Mesothelial cell of epicardium (in vitro differentiated cells): ENCODE data around the gene PCDHGA4. TPM values are rescaled to one million over a fixed set of nuclear protein-coding genes. Genes with fewer than 3 reads are reported as not detected.
"Not testable (repeated sequence)": the region's sequence is repeated elsewhere in the genome, so short reads cannot be mapped to it uniquely, and the experiment has no call there.

ENCODE experiments used
- DNase-seq, 2 experiments: peaks; one replicate each; pipeline ENCODE4 v3.0.0; 2021; ENCODE audit warnings: low spot score in 2 of 2; ENCODE audit not compliant: unreplicated experiment in 2 of 2
- H3K27ac Mint-ChIP-seq: 2 replicates; pipeline ENCODE4 v1.8.0; 2021; ENCODE audit warnings: mixed read lengths
- H3K27me3 Mint-ChIP-seq: 2 replicates; pipeline ENCODE4 v1.8.0; 2021; ENCODE audit warnings: low read depth, mixed read lengths
- H3K36me3 Mint-ChIP-seq: 2 replicates; pipeline ENCODE4 v1.8.0; 2021; ENCODE audit warnings: mixed read lengths
- H3K4me1 Mint-ChIP-seq: 2 replicates; pipeline ENCODE4 v1.8.0; 2021; ENCODE audit warnings: mixed read lengths
- H3K4me3 Mint-ChIP-seq: 2 replicates; pipeline ENCODE4 v1.8.0; 2021; ENCODE audit warnings: mild to moderate bottlenecking, moderate library complexity, mixed read lengths
- H3K9me3 Mint-ChIP-seq: 2 replicates; pipeline ENCODE4 v1.8.0; 2021; ENCODE audit warnings: mixed read lengths
- CTCF ChIP-seq: fragments of 200-600 bp; sonication (generic); IDR thresholded peaks from one replicate; pipeline ENCODE4 v1.5.0; 2021; ENCODE audit warnings: antibody characterized with exemption; ENCODE audit not compliant: unreplicated experiment
- total RNA-seq: library from RNA; stranded (reverse); gene quantifications from 3 replicates; pipeline ENCODE4 v1.2.1, GENCODE V29; 2021

PCDHGA4 gene
- total RNA-seq, 1 donor from 2014 or later = 1.1 TPM

DNA sequence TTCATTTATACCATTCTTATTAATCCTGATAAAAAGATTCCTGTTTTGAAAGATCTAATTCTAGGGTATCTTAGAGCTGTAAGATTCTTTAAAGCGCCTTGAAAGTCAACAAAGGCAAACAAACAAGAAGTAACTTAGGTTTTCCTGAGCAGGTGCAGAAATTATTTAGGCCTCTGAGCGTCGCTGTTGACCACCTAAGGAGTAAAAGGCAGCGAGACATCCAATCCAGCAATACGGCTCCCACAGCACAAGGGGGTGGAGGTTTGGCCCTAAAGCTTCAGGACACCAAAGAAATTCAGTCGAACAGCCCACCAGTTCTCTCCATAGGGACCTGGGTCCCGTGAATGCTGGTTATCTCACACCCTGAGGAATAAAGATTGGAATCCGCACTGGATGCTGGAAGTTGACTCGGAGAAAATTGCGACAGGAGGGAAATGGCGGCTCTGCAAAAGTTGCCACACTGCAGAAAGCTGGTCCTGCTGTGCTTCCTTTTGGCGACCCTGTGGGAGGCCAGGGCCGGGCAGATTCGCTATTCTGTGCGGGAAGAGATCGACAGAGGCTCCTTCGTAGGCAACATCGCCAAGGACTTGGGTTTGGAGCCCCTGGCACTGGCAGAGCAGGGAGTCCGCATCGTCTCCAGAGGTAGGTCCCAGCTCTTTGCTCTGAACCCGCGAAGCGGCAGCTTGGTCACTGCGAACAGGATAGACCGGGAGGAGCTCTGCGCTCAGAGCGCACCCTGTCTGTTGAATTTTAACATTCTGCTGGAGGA is 16.1 kb upstream of the PCDHGA4 start, which contains the start of gene PCDHGA2:
TSS of gene PCDHGA2 (plus strand) at position 223 of the 769 bp plus-strand sequence.
- Mint-ChIP-seq H3K9me3 (peaks cover 75% of the 10 kb centered on the region), H3K36me3 (peaks cover 10% of the 10 kb centered on the region), H3K27ac (no peak within 1 kb of the TSS), H3K4me3 (no peak within 1 kb of the TSS), H3K4me1 (no peaks in the 10 kb centered on the region), H3K27me3 (no peaks in the 10 kb centered on the region)
- TF ChIP-seq CTCF = no peak
- no peak for DNase-seq

DNA sequence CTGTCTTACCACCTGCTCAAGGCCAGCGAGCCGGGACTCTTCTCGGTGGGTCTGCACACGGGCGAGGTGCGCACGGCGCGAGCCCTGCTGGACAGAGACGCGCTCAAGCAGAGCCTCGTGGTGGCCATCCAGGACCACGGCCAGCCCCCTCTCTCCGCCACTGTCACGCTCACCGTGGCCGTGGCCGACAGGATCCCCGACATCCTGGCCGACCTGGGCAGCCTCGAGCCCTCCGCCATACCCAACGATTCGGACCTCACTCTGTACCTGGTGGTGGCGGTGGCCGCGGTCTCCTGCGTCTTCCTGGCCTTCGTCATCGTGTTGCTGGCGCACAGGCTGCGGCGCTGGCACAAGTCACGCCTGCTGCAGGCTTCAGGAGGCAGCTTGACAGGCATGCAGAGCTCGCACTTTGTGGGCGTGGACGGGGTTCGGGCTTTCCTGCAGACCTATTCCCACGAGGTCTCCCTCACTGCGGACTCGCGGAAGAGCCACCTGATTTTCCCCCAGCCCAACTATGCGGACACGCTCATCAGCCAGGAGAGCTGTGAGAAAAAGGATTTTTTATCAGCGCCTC is 14.0 kb upstream of the PCDHGA4 start:
- H3K27me3 Mint-ChIP-seq, H3K4me3 Mint-ChIP-seq, DNase-seq, H3K27ac Mint-ChIP-seq, H3K4me1 Mint-ChIP-seq: not testable (repeated sequence)
- peaks cover 68% of the 10 kb centered on the region for H3K9me3 Mint-ChIP-seq
- peaks cover 15% of the 10 kb centered on the region for H3K36me3 Mint-ChIP-seq

- no peak for TF ChIP-seq CTCF
- peaks cover 15% of the 10 kb centered on the region for H3K36me3 Mint-ChIP-seq
- H3K27ac Mint-ChIP-seq = no peak overlapping the region
- no peak for DNase-seq
- peaks cover 60% of the 10 kb centered on the region for H3K9me3 Mint-ChIP-seq
- no peaks in the 10 kb centered on the region for H3K4me1 Mint-ChIP-seq
- H3K4me3 Mint-ChIP-seq = no peak overlapping the region
- no peaks in the 10 kb centered on the region for H3K27me3 Mint-ChIP-seq
Measured at GRCh38 chr5:141342773-141343172, 12.0 kb upstream of the PCDHGA4 start.

DNA sequence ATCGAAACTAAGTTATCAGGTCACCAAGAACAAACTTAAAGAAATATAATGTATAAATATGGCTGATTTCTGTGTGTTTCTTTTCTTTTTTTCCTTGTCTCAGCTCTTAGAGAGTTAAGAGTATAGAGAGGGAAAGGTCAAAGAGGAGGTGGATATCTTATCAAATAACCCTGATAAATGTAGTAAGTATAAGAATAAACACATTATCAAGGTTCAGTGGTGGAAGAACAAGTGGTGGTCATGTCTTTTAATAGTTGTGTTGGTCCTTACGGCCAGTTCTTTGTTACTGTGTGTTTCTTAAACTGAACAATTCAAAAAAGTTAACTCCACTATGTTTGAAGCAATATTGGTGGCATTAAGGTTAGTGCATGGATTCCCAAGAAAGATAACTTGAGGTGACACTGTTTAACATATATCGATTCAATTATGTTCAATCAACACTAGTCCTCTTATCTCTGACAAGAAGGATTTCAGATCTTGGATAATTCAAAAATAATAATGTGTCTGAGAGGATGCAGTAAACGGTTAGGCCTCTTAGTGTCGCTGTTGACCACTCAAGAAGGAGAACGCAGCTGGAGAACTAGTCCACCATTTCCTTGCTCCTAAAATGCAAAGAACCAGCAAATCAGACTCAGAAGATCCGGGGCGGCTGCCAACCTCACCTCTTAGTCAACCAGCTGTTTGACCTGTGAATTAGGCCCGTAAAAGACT is 11.4 kb upstream of the PCDHGA4 start, which contains the start of gene PCDHGA3:
TSS of gene PCDHGA3 (plus strand) at position 588 of the 711 bp plus-strand sequence. CDS start 205 bp downstream, outside the sequence.
- Mint-ChIP-seq H3K27me3 (no peaks in the 10 kb centered on the region), H3K4me3 (no peak within 1 kb of the TSS), H3K9me3 (peaks cover 58% of the 10 kb centered on the region), H3K36me3 (peaks cover 15% of the 10 kb centered on the region), H3K27ac (no peak within 1 kb of the TSS), H3K4me1 (no peaks in the 10 kb centered on the region)
- TF ChIP-seq CTCF = no peak
- DNase-seq = no peak

GRCh38 chr5:141343953-141344463 is 10.8 kb upstream of the PCDHGA4 start:
- H3K4me3 Mint-ChIP-seq = no peak overlapping the region
- H3K4me1 Mint-ChIP-seq = no peaks in the 10 kb centered on the region
- peaks cover 15% of the 10 kb centered on the region for H3K36me3 Mint-ChIP-seq
- DNase-seq = no peak
- H3K27ac Mint-ChIP-seq = no peak overlapping the region
- no peak for TF ChIP-seq CTCF
- peaks cover 61% of the 10 kb centered on the region for H3K9me3 Mint-ChIP-seq
- H3K27me3 Mint-ChIP-seq = no peaks in the 10 kb centered on the region
